ENCODE results near the gene SCML2.

The SCML2 gene

GRCh38 chrX:18206657-18207056 lies 147.8 kb downstream of the SCML2 start:
- no peaks in the 10 kb centered on the region for H3F3A ChIP-seq (ENCODE audit: insufficient read depth, low read length)
- no peak for TF ChIP-seq EZH2phosphoT487 (IDR thresholded peaks at IDR 0.05; ENCODE audit: low read length)
- TF ChIP-seq CTCF (IDR thresholded peaks at IDR 0.05; ENCODE audit: low read length): no peak
- TF ChIP-seq EZH2 (optimal IDR thresholded peaks at IDR 0.05; ENCODE audit: low read depth, low read length): no peak
- H3K79me2 ChIP-seq (ENCODE audit: low read length): no peaks in the 10 kb centered on the region
- H2AFZ ChIP-seq (ENCODE audit: low read length): no peak overlapping the region
- no peaks in the 10 kb centered on the region for H3K9me3 ChIP-seq (replicated peaks; ENCODE audit: insufficient read depth, low read length)
- no peaks in the 10 kb centered on the region for H3K27me3 ChIP-seq (replicated peaks; ENCODE audit: insufficient read depth, low read length)
- no peaks in the 10 kb centered on the region for H3K4me1 ChIP-seq (ENCODE audit: low read length)
- H4K20me1 ChIP-seq (ENCODE audit: insufficient read depth, low read length): no peaks in the 10 kb centered on the region
- no peaks in the 10 kb centered on the region for H3K9me2 ChIP-seq (replicated peaks; ENCODE audit: insufficient read depth, low read length)
- H3K36me3 ChIP-seq (replicated peaks; ENCODE audit: insufficient read depth, low read length): no peaks in the 10 kb centered on the region
- no peak overlapping the region for H3K4me2 ChIP-seq (ENCODE audit: low read depth, low read length)
- no peak overlapping the region for H3K4me3 ChIP-seq (ENCODE audit: low read length)
- H3K27ac ChIP-seq (ENCODE audit: low read length): no peak overlapping the region
- DNase-seq: no peak
- no peak overlapping the region for H3K9ac ChIP-seq (ENCODE audit: low read length)

GRCh38 chrX:18203631-18204030 lies 150.9 kb downstream of the SCML2 start:
- H3K9me2 ChIP-seq (replicated peaks; ENCODE audit: insufficient read depth, low read length): no peaks in the 10 kb centered on the region
- no peaks in the 10 kb centered on the region for H3K9me3 ChIP-seq (replicated peaks; ENCODE audit: insufficient read depth, low read length)
- no peaks in the 10 kb centered on the region for H3K79me2 ChIP-seq (ENCODE audit: low read length)
- no peak for DNase-seq
- TF ChIP-seq EZH2 (optimal IDR thresholded peaks at IDR 0.05; ENCODE audit: low read depth, low read length) (no peak), CTCF (IDR thresholded peaks at IDR 0.05; ENCODE audit: low read length) (no peak), EZH2phosphoT487 (IDR thresholded peaks at IDR 0.05; ENCODE audit: low read length) (no peak)
- no peak overlapping the region for H2AFZ ChIP-seq (ENCODE audit: low read length)
- H3F3A ChIP-seq (ENCODE audit: insufficient read depth, low read length): no peaks in the 10 kb centered on the region
- H3K9ac ChIP-seq (ENCODE audit: low read length): no peak overlapping the region
- no peak overlapping the region for H3K4me2 ChIP-seq (ENCODE audit: low read depth, low read length)
- no peaks in the 10 kb centered on the region for H3K36me3 ChIP-seq (replicated peaks; ENCODE audit: insufficient read depth, low read length)
- no peak overlapping the region for H3K27ac ChIP-seq (ENCODE audit: low read length)
- H3K4me3 ChIP-seq (ENCODE audit: low read length): no peak overlapping the region
- H3K27me3 ChIP-seq (replicated peaks; ENCODE audit: insufficient read depth, low read length): no peaks in the 10 kb centered on the region
- H3K4me1 ChIP-seq (ENCODE audit: low read length): no peaks in the 10 kb centered on the region
- no peaks in the 10 kb centered on the region for H4K20me1 ChIP-seq (ENCODE audit: insufficient read depth, low read length)

GRCh38 chrX:18194688-18195087 lies 159.8 kb downstream of the SCML2 start:
- Histone ChIP-seq H2AFZ (ENCODE audit: low read length) (no peak overlapping the region), H3K27me3 (replicated peaks; ENCODE audit: insufficient read depth, low read length) (no peaks in the 10 kb centered on the region), H3K36me3 (replicated peaks; ENCODE audit: insufficient read depth, low read length) (no peaks in the 10 kb centered on the region), H3K79me2 (ENCODE audit: low read length) (no peaks in the 10 kb centered on the region), H3K27ac (ENCODE audit: low read length) (no peak overlapping the region), H3K4me2 (ENCODE audit: low read depth, low read length) (no peak overlapping the region), H3K9ac (ENCODE audit: low read length) (no peak overlapping the region), H4K20me1 (ENCODE audit: insufficient read depth, low read length) (no peaks in the 10 kb centered on the region), H3K9me3 (replicated peaks; ENCODE audit: insufficient read depth, low read length) (no peaks in the 10 kb centered on the region), H3K4me1 (ENCODE audit: low read length) (no peaks in the 10 kb centered on the region), H3F3A (ENCODE audit: insufficient read depth, low read length) (no peaks in the 10 kb centered on the region), H3K9me2 (replicated peaks; ENCODE audit: insufficient read depth, low read length) (no peaks in the 10 kb centered on the region), H3K4me3 (ENCODE audit: low read length) (no peak overlapping the region)
- no peak for TF ChIP-seq EZH2phosphoT487 (IDR thresholded peaks at IDR 0.05; ENCODE audit: low read length)
- TF ChIP-seq CTCF (IDR thresholded peaks at IDR 0.05; ENCODE audit: low read length): no peak
- TF ChIP-seq EZH2 (optimal IDR thresholded peaks at IDR 0.05; ENCODE audit: low read depth, low read length): no peak
- no peak for DNase-seq
